Measurements from ENCODE around the gene ANKRD9. TPM values are rescaled to one million over a fixed set of nuclear protein-coding genes. Genes with fewer than 3 reads are reported as not detected.
A peak's percentile ranks its signal among the peaks of the same experiment; 100 is the strongest.

ANKRD9 gene
- total and polyA plus RNA-seq, 12 donors: 2.6 to 105 (median 40.2) TPM

GRCh38 chr14:102490456-102490855 lies 19.1 kb downstream of the ANKRD9 start:
- peaks cover 0 to 8% of the 10 kb centered on the region in 2 donors for H3K4me1 ChIP-seq (replicated peaks in 1 of 2)
- 90 to 95% (median 92%) methylated on average over 16 to 18 of the region's 18 CpGs for WGBS, 4 donors

GRCh38 chr14:102487204-102487577 lies 22.4 kb downstream of the ANKRD9 start:
- H3K27me3 ChIP-seq: no peaks in the 10 kb centered on the region
- H3K9me3 ChIP-seq (replicated peaks in 1 of 3): no peaks in the 10 kb centered on the region
- intact Hi-C loops (cut with DNase I): no loop called here
- TF ChIP-seq CTCF (IDR thresholded peaks at IDR 0.05): no peak
- no peak for TF ChIP-seq POLR2A (IDR thresholded peaks at IDR 0.05)
- H3K36me3 ChIP-seq (replicated peaks in 1 of 2): no peaks in the 10 kb centered on the region
- 60 to 72% (median 65%) methylated on average over 7 of the region's 7 CpGs for WGBS, 4 donors
- peak overlapping the region in 1 of 5 donors; percentile 59 for H3K27ac ChIP-seq
- no peak for DNase-seq
- peaks cover 0 to 8% of the 10 kb centered on the region in 2 donors for H3K4me1 ChIP-seq (replicated peaks in 1 of 2)
- no peak overlapping the region for H3K4me3 ChIP-seq

More at GRCh38 chr14:102490456-102490855, 19.1 kb downstream of the ANKRD9 start:
- no peak overlapping the region for H3K27ac ChIP-seq
- no peaks in the 10 kb centered on the region for H3K9me3 ChIP-seq (replicated peaks in 1 of 3)
- H3K36me3 ChIP-seq (replicated peaks in 1 of 2): no peaks in the 10 kb centered on the region
- H3K4me3 ChIP-seq: no peak overlapping the region
- H3K27me3 ChIP-seq: no peaks in the 10 kb centered on the region
- intact Hi-C loops (cut with DNase I): no loop called here
- DNase-seq: no peak
- TF ChIP-seq CTCF (IDR thresholded peaks at IDR 0.05): no peak
- TF ChIP-seq POLR2A (IDR thresholded peaks at IDR 0.05): no peak

- Histone ChIP-seq H3K4me3 (no peak overlapping the region), H3K36me3 (replicated peaks in 1 of 2) (no peaks in the 10 kb centered on the region), H3K27ac (peak overlapping the region in 1 of 5 donors; percentile 59), H3K27me3 (no peaks in the 10 kb centered on the region), H3K4me1 (replicated peaks in 1 of 2) (peaks cover 0 to 8% of the 10 kb centered on the region in 2 donors), H3K9me3 (replicated peaks in 1 of 3) (no peaks in the 10 kb centered on the region)
- no peak for DNase-seq
- 48 to 71% (median 61%) methylated on average over 11 to 17 of the region's 17 CpGs for WGBS, 4 donors
- intact Hi-C loops (cut with DNase I): no loop called here
- TF ChIP-seq POLR2A (IDR thresholded peaks at IDR 0.05): no peak
- no peak for TF ChIP-seq CTCF (IDR thresholded peaks at IDR 0.05)
Observed at GRCh38 chr14:102486513-102487203, 22.9 kb downstream of the ANKRD9 start.

GRCh38 chr14:102485693-102486512 lies 23.7 kb downstream of the ANKRD9 start:
- intact Hi-C loops (cut with DNase I): no loop called here
- 84 to 92% (median 88%) methylated on average over 8 to 11 of the region's 11 CpGs for WGBS, 4 donors
- Histone ChIP-seq H3K36me3 (replicated peaks in 1 of 2) (no peaks in the 10 kb centered on the region), H3K4me1 (replicated peaks in 1 of 2) (peaks cover 0 to 8% of the 10 kb centered on the region in 2 donors), H3K27ac (no peak overlapping the region), H3K27me3 (no peaks in the 10 kb centered on the region), H3K9me3 (replicated peaks in 1 of 3) (no peaks in the 10 kb centered on the region), H3K4me3 (no peak overlapping the region)
- no peak for DNase-seq
- TF ChIP-seq POLR2A (IDR thresholded peaks at IDR 0.05) (no peak), CTCF (IDR thresholded peaks at IDR 0.05) (no peak)
